CD4-positive, alpha-beta T cell treated with Interleukin-10 for 1 hour (primary cell): ENCODE results near the gene NXPH4.

ENCODE experiments used
- DNase-seq: peaks from one replicate; pipeline ENCODE4 v3.0.0-alpha.2; 2020

The NXPH4 gene

GRCh38 chr12:57219993-57220754 lies 3.6 kb downstream of the NXPH4 start:
- DNase-seq: no peak

GRCh38 chr12:57220770-57221168 lies 4.2 kb downstream of the NXPH4 start:
- DNase-seq: no peak

DNA sequence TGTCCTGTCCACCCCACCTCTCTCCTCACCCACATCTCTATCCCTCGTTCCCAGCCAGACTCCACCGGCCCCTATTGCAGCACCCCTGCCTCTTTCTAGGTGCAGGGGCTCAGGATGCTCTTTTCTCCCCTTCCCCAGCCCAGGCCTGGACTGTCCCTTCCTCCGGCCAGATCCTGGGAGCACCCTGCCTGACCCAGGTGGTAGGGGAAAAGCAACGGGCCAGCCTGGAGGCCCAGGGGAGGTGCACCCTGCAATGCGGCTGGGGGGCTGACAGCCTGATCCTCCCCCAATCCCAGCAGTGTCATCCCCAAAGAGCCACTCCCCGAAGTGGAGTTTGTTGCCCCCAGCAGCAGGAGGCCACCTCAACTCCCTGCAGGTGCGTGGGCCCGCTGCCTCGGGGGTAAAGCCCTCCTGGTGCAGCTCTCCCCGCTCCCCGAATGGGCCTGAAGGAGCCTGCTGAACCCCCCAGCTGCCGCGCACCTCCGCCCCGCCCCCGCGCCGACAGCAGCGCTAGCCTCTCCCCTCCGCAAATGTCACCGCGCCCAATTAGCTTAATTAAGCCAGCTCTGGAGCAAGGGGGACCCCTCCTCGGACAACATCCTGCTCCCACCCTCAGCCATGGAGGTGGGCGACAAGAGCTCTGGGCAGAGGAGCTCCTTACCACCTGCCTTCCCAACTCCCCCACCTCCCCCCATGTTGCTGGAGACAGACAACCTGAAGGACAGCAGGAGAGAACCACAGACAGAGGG lies 4.7 kb downstream of the NXPH4 start:
- DNase-seq: no peak

GRCh38 chr12:57222286-57223190 lies 5.9 kb downstream of the NXPH4 start:
- DNase-seq: no peak

GRCh38 chr12:57223191-57224165 lies 6.9 kb downstream of the NXPH4 start:
- peak; percentile 66 for DNase-seq

DNA sequence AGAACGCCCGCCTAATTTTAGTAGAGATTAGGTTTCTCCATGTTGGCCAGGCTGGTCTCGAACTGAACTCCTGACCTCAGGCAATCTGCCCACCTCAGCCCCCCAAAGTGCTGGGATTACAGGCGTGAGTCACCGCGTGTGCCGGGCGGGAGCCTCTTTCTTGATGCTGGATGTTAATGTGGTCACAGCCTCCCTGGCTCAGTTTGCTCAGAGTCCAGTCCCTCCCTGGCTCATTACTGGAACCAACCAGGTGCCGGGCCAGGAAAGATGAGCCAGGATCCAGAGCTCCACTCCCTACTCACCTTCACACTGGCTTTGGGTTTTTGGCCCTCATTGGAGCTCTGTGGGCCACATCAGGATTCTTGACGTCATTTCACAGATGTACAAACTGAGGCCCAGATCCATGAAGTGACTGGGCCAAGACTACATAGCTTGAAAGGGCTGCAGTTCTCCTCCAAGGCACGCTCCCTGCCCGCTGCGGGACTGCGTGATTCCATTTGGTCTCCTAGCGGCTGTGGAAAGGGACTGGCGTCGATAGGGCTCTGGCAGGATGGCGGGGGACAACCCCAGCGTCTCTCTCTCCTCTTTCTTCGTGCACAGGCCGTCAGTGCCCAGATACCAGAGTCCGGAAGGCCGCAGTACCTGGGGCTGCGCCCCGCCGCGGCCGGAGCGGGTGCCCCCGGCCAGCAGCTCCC lies 7.8 kb downstream of the NXPH4 start:
- DNase-seq: no peak

DNA sequence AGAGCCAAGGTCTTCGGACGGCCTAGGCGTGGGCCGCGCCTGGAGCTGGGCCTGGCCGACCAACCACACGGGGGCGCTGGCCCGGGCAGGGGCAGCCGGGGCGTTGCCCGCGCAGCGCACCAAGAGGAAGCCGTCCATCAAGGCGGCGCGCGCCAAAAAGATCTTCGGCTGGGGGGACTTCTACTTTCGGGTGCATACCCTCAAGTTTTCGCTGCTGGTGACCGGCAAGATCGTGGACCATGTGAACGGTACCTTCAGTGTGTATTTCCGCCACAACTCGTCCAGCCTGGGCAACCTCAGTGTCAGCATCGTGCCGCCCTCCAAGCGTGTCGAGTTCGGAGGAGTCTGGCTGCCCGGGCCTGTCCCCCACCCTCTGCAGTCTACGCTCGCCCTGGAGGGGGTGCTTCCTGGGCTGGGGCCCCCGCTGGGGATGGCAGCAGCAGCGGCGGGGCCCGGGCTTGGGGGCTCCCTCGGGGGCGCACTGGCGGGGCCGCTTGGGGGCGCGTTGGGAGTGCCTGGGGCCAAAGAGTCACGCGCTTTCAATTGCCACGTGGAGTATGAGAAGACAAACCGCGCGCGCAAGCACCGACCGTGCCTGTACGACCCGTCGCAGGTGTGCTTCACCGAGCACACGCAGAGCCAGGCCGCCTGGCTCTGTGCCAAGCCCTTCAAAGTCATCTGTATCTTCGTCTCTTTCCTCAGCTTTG lies 8.5 kb downstream of the NXPH4 start:
- DNase-seq: peak; percentile 61

- no peak for DNase-seq
Observed at GRCh38 chr12:57225680-57226210, 9.2 kb downstream of the NXPH4 start.

- no peak for DNase-seq
Observed at GRCh38 chr12:57226588-57227314, 10.2 kb downstream of the NXPH4 start.

DNA sequence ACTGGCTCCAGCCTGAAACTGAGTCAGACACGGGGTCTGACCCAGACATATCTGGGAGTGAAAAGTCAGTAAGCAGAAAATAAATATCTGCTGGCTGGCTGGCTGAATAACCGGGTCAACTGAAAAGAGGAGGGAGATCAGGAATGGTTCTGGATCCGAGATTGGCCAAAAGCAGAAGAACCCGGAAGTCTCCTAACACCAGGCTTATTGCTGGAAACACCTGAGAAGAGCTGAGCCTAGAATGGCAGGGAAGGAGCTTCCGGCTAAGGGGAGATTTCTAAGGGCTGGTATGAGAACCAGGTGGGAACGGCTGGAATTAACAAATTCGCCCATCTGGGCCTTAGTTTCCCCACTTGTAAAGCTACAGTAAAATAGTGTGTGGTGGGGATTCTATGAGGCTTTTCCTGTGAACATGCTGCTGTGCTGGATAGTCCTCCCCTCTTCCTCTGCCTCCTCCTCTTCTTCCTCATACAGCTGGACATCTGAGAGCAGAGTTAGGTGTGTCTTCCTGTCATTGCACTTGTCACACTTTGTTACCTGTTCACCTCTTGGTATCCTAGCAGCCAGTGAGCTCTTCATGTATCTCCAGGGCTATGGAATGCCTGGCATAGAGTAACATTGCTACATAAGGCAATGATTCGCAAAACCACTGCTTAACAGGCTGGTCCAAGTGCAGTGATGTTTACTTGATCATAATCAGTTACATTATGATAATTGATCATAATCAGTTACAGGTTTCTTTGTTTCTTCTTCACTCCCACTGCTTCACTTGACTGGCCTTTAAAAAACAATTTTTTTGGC lies 10.9 kb downstream of the NXPH4 start:
- DNase-seq: no peak

DNA sequence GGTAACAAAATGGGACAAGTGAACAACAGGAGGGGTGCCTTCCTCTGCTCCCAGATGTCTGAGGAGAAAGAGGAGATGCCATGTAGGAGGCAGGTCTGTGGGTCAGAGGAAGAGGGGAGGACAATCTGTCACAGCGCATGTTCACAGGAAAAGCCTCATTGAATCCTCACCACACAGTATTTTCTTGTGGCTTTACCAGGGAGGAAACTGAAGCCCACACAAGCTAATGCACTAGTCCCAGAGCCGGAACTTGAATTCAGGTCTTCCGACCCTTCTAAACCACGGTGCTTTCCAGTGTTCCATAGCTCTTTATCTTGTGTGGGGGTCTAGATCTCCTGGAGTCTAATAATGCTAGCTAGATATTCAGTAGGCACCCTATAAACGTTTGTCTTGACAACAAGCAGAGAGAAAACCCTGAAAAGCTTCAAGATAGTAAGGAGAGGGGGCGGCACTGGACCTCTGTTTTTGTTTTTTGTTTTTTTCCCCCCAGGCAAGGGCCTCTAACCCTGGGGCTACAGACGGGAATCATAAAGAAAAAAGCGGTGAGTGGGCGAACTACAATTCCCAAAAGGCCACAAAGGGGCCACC lies 12.5 kb downstream of the NXPH4 start:
- peak; percentile 54 for DNase-seq

GRCh38 chr12:57229634-57230380 lies 13.2 kb downstream of the NXPH4 start, which contains the start of gene SHMT2:
Gene SHMT2, plus strand, starts transcription at chr12:57229711. Its CDS starts 68 bp downstream, at chr12:57229779.
- peak; percentile 95 for DNase-seq

- DNase-seq: no peak
Observed at GRCh38 chr12:57230381-57231155, 14.0 kb downstream of the NXPH4 start.

- no peak for DNase-seq
Observed at GRCh38 chr12:57231276-57232021, 14.9 kb downstream of the NXPH4 start.

DNA sequence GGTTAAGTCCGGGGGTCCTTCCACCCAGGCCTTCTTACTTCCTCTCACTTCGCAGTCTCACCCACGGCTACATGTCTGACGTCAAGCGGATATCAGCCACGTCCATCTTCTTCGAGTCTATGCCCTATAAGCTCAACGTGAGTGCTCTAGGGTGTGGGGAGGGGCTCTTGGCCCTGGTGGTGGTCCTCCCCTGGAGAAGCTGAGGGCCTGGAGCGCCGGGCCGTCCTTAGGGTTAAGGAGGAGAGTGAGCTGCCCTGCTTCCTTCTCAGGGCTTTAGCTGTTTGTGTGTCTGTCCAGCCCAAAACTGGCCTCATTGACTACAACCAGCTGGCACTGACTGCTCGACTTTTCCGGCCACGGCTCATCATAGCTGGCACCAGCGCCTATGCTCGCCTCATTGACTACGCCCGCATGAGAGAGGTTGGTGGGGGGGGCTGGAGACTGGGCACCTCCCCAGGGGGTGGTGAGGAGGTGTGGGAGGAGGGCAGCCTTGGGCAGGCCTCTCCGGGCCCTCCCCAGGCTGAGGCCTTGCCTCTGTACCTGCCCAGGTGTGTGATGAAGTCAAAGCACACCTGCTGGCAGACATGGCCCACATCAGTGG lies 15.7 kb downstream of the NXPH4 start:
- no peak for DNase-seq
